Measurements from ENCODE around the gene FANCG.
A peak's percentile ranks its signal among the peaks of the same experiment; 100 is the strongest.

Gene FANCG

DNA sequence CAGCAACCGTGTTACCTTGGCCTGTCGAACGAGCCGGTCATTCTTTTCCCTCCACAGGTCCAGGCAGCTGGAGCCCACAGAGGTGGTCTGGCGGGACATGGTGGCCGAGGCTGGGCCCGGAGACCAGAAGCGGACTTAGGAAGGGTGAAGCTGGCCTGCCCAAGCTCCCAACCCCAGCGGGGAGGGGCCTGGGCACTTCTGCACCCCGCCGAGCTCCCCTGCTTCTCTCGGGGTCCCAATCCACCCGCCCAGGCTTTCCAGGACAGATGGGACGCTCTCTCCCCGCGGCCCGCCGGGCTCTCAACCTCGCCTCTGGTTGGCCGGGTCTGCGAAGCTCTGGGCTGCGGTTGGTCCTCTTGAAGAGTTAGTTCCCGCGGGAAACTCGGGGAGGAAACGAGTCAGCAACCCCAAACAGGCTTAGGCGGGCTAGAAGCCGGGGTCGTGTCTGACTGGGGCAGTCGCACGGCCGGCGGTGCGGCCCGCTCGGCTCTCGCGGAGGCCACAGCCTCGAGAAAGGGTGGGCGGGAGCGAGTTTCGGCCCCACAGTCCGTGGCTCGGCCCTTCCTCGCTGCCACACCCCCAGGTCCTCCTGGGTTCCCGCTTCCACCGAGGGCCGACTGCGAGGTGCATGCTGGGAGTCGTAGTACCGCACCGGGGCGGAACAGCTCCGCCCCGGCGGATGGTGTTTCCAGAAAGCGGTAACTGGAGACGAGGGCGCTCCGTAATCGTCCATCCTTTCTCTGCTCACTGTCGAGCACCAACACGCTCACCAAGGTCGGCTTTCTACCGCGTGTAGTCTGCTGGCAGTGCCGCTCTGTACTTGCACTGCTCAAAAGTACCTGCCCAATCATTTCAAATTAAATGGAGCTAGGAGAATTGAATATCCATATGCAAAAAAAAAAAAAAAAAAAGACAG is at the start of gene FANCG:
TSS of gene FANCG (minus strand) at position 517 of the 916 bp plus-strand sequence. CDS start at position 99, 418 bp downstream.
- DNase-seq = peak; percentile 93

DNA sequence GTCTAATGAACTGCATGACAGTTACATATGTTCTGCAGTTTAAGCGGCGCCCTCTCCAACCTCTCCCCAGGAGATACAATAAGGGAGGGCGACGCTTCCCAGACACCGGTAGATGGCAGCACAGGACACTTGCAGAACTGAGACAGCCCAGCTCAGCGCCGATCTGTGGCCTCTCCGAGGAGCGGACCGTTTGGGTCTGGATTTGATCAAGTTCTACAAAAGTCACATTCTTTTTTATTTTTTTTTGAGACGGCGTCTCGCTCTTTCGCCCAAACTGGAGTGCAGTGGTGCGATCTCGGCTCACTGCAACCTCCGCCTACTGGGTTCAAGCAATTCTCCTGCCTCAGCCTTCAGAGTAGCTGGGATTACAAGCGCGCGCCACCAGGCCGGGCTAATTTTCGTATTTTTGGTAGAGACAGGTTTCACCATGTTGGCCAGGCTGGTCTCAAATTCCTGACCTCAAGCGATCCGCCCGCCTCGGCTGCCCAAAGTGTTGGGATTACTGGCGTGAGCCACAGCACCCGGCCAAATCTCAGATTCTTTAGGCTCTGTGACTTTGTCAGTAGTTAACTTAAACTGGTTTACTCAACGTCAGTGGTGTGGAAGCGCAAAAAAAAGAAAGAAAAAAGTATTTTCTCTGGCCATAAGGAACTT is 37.3 kb upstream of the FANCG start:
- peak; percentile 92 for DNase-seq

DNA sequence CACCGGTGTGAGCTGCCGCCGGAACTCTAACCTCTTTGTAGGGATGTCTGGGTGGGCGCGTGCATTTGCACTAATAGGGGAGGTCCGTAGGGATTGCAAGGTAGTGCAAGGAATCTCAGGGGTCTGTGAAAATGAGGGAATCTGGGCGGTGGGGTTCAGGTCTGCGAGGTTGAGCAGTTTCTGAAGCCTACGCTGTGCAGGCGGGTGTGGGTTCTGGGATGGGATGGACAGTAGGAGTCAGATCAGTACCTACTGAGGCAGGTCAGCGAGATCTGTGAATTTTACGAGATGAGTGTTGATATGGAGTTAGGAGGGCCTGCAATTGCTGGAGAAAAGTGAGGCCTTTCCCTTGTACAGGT is 36.8 kb upstream of the FANCG start:
- DNase-seq = no peak

DNA sequence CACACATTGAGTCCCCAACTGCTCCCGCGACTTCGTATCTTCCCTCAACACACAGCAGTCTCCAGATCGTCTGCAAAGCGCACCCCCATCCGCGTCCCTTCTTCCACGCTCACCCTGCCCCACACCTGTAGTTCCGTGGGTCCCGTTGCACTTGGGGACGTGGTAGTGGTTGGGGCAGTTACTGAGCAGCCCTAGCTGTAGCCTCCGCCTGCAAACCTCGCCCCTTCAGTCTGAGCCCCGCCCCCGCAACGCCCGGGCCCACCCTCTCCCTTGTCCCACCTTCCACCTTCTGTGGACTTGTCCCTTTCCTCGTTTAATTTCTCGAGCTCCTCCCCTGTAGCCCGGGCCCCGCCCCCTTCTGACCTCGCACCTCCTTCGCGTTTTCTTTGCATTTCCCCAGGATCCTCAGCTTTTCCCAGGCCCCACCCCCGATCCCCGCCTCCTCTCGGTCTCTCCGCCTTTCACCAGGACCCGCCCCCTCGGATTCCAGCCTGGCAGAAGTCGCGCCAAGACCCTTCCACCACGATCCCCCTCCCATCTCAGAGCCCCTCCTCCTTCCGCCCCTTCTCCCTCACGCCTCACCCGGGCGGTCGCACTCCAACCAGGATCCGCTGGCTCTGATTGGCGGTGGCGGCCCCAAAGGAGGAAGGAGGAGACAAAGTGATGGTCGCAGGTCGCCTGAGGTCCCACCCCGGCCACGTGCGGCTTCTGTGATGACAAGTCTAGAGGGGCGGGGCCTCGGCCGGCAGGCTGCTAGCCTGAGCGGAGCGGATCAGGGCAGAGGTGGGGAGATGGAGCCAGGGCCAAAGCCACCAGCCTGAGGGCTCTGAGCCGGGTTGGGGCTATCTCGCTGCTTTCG is 36.2 kb upstream of the FANCG start, which contains the start of gene ATOSB:
TSS of gene ATOSB (minus strand) at position 183 of the 859 bp plus-strand sequence. CDS start 7,588 bp downstream, outside the sequence.
- DNase-seq = peak; percentile 93

DNA sequence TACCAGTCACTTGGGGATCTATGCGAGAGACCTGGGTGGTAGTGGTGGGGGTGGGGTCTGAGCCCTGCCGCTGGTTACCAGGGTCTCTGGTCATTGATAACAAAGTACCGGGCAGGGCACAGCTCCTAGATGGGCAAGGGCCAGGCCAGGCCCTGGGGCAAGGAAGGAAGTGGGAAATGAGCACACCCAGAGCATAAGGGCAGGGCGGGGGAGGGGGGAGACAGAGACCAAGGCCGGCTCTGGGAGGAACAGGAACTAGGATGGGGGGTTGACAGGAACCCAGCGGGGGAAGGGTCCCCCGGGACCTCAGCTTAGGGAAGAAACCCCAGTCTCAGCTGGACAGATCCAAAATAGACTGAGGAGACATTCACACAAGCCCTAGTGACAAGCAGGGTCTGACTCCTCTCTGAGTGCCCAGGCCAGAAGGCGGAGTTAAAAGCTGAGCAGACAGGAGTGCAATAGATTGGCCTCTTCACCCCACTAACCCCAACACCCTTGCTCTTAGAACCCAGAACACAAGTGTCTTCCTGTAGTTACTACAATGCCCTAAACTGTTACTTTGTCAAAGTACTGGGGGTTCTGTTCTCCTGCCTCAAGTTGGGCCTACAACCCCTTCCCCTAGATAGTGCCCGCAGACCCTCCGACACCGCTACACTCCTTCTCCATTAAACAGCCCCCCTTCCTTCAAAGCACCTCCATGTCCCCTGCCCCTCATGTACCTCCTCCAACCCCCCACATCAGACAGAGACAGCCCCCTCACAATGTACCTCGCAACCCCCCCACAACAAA is 35.3 kb upstream of the FANCG start:
- DNase-seq = peak; percentile 47

DNA sequence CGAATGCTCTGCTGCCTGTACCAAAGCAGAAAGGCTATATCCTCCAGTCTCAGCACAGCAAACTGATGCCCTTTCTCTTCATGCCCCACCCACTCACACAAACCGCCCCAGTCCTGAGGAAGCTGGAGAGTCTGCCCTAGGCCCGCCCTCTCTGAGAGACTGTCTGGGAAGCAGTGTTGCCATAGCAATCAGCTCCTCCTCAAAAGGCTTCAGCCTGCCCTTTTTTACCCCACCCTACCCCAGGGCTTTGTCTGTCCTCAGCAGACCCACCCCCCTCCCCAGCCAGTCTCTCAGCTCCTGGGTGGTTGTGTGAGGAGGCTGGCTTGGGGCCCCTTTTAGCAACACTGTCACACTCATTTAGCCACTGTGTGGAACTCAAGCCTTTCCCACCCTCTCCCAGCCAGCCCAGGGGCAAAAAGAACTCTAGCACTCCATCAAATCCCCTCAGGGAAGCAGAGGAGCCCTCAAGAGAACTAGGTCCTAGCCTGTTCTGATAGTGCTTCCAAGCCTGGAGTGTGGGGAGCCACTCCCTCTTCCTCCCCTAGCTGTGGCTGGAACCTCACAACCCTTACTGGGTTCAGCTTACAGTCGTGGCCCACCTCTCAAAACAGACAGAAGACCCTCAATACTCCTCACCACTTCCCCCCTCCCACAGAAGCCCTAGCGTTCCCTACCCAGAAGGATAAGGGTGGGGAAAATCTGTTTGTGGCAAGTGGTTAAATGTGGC is 34.5 kb upstream of the FANCG start:
- peak; percentile 77 for DNase-seq

DNA sequence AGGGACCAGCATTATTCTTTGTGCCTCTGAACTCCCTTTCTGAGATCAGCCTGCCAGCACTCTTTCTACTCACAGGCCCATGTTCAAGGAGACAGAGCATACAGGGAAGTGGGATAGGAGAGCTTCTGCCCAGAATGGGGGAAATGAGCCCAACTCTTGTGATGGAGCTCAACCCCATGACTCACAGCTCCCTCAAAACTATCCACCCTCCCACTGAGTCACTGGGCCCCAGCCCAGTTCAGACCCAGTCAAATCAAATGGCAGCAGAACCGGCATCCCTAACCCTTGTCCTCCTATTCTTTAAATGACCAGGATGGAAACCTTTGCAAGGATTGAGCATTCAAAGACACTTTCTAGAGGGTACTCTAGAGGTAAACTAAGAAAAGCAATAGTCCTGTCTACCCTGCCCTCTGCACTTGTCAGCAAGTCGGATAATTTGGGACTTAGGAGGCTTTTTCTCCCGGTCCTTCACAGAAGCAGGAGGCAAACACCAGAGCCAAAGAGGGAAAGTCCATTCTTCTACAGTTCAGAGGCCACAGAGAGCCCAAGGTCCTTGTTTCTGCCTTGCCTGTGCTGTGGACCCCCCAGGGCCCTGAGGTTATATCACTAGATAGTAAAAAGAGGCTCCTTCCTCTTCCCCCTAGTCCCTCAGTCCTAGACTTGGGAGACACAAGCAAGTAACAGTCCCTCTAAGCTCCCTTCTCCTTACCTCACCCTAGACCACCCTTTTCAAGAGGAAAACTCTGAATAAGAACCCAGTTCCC is 32.7 kb upstream of the FANCG start:
- DNase-seq = no peak

DNA sequence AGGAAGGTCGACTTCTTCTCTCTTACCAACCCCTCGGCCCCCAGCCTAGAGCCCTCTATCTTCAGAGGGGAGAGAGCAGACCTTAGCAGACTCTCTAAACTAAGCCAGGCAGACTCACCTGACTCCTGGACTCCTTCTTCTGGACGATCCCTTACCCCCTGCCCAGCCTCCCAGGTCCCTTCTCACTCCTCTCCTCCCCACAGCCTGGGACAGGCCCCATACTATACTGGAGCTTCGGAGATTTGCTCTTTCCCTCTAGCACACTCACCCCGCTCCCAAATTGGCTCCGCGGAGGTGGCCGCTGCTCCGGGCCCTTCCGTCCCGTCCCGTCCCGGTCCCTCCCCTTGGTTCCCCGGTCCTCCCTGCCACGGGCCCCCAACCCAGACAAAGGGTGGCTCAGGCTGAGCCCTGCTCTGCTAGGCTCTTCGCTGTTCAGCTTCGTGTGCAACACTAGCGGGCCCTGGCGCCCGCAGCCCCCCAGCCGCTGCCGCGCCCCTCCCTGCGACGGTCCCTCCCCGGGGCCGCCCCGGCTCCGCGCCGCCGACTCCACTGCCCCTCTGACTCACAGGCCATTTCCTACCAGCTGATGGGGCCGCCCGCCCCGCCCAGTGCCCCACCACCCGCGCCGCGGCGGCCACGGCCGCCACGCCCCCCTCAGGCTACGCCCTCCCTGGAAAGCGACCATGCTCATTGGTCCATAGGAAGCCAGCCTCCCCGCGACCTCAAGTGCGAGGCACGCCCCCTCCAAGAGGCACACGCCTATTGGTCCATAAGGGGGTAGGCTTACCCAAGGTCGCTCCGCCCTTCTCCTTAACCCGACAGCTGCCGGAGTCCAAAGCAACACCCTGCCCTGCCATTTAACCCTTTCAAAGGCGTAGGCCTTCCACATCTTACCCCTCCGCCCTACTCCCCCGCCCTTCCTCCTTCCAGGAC is 31.5 kb upstream of the FANCG start:
- DNase-seq = peak; percentile 98

DNA sequence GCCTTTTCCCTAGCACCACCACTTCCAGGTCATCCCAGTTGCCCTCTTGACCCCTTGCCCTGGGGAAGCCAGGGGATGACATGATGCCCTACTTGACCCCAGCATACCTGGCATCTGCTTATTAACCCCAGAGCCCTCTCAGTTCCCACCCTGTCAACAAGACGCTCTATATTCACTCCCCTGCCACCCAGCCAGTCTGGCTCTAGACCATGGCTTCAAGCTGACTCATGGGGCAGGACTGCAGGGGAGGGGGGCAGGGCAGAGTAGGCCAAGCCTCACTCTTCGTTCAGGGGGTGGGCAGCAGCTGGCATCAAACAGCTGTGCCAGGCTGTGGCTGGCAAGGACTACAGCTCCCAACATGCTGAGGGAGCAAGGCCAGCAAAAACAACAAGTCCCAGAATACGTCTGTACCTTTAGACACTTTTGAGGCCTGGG is 30.6 kb upstream of the FANCG start:
- DNase-seq = no peak

DNA sequence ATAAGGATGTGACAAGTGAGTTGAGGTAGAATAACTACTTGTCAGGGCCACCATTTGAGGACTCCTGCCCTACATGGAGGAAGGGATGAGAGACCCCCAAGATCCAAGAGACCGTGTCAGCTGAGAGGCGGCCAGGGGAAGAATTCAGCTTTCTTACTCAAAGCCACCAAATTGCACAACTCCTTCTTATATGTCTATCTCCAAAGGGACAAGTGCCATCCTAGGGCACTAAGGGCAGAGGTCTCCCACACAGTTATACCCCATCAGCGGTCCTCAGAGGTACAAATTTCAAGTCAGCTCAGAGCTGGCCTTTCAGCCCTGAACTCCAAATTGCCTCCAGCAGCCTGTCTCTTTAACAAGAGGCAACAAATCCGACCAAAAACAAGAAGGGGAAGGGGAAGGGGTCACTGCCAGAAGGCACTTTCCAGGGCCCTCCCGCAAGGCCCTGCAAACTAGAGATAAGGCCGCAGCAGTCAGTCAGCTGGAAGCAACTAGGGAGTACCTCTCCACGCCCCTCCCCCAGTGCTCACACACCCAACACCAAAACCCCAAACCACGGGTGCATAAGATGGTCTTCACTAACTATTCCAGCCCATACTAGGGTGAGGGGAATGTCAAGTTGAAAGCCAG is 29.3 kb upstream of the FANCG start:
- no peak for DNase-seq

DNA sequence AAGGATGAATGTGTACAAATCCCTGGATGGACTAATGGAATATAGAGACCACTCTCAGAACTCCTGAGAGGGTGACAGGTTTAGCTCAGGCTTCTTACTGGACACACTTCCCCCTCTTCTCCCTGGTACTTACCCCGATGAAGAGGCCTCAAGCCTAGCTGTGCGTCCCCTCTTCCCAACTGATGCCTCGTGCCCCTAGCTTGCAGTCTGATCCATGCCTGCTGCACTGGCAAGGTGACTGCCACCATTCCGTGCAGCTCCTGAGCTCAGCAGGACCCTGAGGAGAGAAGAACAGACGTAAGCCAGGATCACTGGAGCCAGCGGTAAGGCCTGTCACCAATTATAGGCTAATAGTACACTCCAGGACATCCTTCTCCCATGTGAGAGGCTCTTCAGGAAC is 28.7 kb upstream of the FANCG start:
- DNase-seq = no peak

DNA sequence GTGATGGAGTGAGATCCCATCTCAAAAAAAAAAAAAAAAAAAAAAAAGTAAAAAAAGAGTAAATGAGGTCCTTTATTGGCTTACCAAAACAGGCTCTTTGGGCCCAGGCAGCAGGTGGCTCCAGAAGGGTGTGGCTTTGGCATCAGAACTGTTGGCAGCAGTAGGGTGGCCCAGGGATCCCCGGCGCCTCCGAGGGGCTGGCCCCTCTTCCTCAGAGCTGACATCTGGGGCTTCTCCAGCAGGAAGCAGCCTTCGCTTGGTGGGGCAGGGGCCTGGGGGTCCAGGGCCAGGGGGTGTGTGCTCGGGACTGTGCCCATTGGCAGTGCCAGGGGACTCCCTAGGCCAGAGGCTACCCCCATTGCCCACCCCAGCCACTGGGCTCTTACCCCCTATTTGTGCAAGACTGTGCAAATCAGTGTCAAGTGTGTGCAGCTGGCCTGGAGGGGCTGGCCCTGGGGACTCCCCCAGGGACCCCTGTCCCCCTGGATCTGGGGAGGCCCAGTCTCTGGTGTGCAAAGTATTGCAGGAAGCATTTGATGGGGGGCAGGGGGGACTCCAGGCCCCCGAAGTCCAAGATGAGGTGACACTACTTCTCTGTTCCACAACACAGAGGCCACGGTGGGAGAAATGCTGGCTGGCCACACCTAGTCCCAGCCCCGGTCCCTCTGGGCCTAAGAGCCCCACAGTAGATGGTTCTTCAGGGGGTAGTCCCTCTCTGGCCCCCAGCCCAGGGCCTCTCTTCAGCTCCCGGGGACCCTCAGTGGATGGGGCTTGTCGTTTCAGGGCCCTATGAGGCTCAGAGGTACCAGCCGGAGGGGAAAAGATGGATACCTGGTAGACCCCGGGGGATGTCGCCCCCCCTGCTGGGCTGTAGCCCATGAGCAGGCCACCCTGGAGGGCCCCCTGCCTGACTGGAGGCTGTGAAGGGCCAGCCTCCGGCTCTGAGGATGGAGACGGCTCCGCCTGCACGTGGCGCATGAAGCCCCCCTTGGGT is 27.9 kb upstream of the FANCG start:
- no peak for DNase-seq

DNA sequence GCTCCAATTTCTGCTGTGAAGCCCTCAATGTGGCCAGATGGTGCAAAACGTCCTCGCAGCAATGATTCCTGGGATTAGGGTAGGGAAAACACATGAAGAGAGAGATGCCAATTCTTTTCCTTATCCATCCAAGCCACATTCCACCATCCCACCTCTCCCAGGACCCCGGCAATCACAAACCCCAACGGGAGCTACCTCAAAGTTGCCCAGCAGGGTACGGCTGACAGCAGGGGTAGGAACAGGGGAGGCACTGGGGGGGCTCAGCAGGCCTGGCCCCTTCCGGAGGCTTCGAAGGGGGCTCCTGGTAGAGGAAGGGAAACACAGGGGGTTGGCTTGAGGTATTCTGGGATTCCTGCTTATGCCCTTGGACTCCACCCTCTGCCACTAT is 26.6 kb upstream of the FANCG start:
- no peak for DNase-seq

DNA sequence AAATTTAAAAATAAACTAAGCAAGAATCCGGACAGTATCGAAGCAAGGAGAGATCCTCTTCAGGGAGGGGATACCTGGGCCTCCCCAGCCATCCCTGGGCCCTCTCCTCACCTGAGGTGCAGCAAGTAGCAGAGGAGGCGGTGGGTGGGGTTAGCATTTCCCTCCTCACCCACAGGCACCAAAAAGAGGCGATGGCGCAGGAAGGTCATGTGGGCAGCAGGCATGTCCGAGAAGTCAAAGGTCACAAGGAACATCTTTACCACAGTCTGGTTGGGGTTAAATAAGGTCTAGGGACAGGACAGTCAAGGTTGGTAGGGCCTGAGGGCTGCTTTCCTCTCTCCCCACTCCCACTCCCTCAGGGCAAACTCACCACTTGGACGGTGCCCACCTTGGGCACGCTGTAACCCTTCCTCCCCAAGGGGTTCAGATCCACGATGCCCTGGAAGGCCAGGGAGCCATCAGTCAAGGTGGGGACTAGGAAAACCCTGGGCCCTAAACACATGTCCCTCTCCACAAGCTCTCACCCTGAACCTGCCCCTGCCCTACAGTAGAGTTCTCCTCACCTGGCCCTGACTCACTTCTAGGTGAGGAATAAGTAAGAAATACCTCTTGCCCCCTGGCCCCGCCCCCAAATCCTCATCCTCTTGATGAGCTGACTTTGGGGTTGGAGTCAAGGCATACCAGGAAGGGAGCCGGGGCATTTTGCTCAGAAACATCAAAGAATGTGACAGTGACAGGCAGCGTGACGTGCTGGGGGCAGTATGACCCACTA is 26.0 kb upstream of the FANCG start:
- no peak for DNase-seq

DNA sequence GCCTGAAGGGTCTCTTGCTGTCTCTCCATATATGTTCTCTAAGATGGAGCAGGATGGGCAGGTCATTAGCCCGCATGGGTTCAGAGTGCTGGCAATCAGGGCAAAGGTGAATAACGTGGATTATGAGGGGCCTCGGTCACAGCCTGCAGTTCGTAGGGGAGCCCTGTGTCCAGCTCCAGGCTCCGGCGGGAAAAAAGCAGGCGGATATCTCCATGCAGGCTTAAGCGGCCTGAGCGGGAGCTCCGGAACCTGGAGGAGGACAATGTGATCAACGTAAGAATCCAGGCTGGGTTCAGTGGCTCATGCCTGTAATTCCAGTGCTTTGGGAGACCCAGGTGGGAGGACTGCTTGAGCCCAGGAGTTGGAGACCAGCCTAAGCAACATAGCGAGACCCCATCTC is 25.4 kb upstream of the FANCG start:
- no peak for DNase-seq

DNA sequence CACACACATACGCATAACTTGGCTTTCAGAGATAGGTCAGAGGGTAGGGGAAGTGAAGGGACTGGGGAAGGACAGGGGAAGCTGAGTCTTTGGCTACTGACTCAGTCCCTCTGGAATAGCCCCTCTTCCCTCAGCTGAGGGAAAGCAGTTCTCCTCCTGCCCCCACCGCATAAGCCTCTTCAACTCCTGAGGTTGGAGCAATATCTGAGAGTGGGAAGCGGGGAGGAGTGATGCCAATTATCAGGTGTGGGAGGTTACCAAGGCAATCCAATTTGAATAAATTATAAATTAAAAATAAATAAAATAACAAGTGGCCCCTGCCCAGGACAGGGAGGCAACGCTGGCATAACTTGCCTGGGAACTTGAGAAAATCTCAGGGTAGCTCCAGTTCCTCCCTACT is 24.8 kb upstream of the FANCG start:
- DNase-seq = no peak

DNA sequence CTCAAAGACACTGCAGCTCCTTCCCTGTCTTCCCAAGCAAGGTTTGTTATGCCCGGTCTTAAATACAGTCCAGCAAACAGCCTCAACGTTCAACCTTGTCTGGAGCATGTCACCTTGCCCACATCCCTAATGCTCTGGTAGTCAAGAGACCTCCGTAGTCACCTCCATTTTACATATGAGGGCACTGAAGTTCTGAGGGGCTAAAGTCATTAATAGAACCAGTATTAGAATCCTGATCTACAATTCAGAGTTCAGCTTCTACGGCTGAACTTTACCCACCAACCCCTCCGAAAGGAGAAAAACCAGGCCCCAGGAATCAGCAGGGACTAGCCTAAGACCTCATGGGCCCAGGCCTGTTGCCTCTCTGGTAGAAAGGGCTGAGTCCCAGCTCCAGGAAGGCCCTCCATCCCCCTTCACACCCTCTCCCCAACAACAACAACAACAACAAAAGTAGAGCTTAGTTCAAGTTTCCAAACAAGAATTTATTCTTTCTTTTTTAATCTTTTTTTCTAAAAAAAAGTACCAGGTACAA is 24.0 kb upstream of the FANCG start:
- DNase-seq = no peak
